ENCODE results near the gene PRSS56. TPM values are rescaled to one million over a fixed set of nuclear protein-coding genes. Genes with fewer than 3 reads are reported as not detected.

Gene PRSS56
- total RNA-seq, 1 donor from 2014 or later, result not detected

DNA sequence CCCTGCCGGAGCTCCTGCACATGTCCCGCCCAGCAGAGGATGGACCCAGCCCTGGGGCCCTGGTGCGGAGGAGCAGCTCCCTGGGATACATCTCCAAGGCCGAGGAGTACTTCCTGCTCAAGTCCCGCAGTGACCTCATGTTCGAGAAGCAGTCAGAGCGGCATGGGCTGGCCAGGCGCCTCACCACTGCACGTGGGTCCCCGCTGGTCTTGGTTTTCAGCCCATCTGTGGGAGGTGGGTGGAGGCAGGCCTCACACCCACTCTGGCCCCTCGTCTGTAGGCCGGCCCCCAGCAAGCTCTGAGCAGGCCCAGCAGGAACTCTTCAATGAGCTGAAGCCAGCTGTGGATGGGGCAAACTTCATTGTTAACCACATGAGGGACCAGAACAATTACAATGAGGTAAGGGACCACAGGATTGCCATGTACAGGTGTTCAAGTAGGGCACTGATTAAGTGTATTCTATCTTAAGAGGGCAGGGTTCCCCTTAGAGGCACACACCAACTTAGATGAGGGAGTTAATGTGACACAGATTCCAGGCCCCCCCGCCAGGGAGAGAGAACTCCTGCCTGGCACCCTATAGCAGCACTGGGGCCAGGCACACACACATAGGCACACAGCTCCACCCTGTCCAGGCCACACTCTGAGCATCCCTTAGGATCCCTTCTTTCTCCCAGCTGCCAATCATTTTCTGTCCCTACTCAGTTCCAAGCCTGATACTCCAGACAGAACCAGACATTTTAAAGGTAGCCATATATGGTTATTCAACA, 13.9 kb downstream of the PRSS56 start:
- H3K4me1 ChIP-seq, result no peaks in the 10 kb centered on the region
- no peak overlapping the region for H3K27ac ChIP-seq
- H3K4me3 ChIP-seq, result no peak overlapping the region
- TF ChIP-seq, protein P1, sequence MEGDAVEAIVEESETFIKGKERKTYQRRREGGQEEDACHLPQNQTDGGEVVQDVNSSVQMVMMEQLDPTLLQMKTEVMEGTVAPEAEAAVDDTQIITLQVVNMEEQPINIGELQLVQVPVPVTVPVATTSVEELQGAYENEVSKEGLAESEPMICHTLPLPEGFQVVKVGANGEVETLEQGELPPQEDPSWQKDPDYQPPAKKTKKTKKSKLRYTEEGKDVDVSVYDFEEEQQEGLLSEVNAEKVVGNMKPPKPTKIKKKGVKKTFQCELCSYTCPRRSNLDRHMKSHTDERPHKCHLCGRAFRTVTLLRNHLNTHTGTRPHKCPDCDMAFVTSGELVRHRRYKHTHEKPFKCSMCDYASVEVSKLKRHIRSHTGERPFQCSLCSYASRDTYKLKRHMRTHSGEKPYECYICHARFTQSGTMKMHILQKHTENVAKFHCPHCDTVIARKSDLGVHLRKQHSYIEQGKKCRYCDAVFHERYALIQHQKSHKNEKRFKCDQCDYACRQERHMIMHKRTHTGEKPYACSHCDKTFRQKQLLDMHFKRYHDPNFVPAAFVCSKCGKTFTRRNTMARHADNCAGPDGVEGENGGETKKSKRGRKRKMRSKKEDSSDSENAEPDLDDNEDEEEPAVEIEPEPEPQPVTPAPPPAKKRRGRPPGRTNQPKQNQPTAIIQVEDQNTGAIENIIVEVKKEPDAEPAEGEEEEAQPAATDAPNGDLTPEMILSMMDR (IDR thresholded peaks at IDR 0.05), result no peak
- no peak for DNase-seq (ENCODE audit: low spot score in 2 of 2)
- no peaks in the 10 kb centered on the region for H3K9me3 ChIP-seq
- H3K27me3 ChIP-seq, result no peaks in the 10 kb centered on the region
- intact Hi-C loops (cut with DNase I), result no loop called here
- H3K36me3 ChIP-seq, result no peaks in the 10 kb centered on the region

DNA sequence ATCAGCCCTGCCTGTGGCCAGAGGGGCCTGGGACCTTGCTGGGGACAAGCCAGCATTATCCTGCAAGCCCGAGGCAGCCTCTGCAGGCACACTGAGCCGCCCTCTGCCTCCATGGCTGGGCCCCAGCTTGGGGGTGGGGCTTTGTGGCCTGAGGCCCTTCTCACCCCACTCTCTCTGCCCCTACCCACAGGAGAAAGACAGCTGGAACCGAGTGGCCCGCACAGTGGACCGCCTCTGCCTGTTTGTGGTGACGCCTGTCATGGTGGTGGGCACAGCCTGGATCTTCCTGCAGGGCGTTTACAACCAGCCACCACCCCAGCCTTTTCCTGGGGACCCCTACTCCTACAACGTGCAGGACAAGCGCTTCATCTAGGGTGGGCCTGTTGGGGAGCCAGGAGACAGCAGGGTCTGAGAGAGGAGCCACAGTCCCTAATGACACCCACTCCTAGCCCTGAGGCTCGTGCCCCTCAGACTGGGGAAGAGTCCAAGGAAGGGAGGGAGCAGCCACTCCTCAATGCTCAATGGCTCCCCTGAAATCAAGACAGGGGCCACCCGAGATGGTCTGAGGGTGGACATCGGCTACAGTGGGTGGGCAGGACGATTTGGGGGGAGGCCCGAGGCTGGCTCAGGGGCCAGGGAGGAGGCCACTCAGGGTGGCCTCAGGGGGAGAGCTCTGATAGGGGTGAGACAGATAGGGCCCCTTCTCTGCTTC, 14.9 kb downstream of the PRSS56 start:
- no peaks in the 10 kb centered on the region for H3K4me1 ChIP-seq
- TF ChIP-seq, protein P1 (IDR thresholded peaks at IDR 0.05), result no peak
- no peak overlapping the region for H3K27ac ChIP-seq
- no peaks in the 10 kb centered on the region for H3K27me3 ChIP-seq
- no peaks in the 10 kb centered on the region for H3K9me3 ChIP-seq
- intact Hi-C loops (cut with DNase I), result no loop called here
- DNase-seq (ENCODE audit: low spot score in 2 of 2), result no peak
- no peak overlapping the region for H3K4me3 ChIP-seq
- no peaks in the 10 kb centered on the region for H3K36me3 ChIP-seq

DNA sequence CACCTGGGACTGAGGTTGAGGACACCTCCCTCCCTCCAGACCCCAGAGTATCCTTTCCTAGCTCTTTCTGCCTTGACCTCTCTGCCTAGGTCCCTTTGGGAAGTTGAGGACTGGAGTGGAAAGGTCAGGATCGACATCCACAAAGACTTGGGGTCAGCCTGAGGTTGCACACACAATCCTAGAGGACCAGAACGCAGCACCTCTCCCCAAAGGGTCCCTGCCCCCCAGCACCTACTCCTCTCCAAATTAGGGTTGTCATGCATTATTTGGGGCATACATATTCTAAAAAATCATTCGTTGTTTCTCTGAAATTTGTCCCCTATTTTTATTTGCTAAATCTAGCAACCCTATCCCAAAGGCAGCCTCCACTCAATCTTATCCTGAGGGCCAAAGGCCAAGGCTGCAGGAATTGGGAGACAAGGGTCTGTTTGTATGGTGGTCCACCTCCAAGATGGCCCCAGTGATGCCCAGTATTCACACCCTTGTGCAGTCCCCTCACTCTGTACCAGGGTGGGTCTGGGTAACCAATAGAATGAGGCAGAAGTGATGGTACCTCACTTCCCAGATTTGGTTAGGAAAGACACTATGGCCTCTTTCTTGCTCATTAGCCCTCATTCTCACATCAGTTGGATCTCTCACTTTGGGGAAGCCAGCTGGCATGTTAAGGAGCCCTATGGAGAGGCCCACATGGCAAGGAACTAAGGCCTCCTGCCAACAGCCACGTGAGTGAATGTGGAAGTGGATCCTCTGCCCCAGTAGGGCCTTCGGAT, 15.8 kb downstream of the PRSS56 start:
- no peak overlapping the region for H3K4me3 ChIP-seq
- no peaks in the 10 kb centered on the region for H3K9me3 ChIP-seq
- no peak overlapping the region for H3K27ac ChIP-seq
- TF ChIP-seq, protein P1 (IDR thresholded peaks at IDR 0.05), result no peak
- no peaks in the 10 kb centered on the region for H3K4me1 ChIP-seq
- no peaks in the 10 kb centered on the region for H3K27me3 ChIP-seq
- no peaks in the 10 kb centered on the region for H3K36me3 ChIP-seq
- no peak for DNase-seq (ENCODE audit: low spot score in 2 of 2)
- intact Hi-C loops (cut with DNase I), result no loop called here

DNA sequence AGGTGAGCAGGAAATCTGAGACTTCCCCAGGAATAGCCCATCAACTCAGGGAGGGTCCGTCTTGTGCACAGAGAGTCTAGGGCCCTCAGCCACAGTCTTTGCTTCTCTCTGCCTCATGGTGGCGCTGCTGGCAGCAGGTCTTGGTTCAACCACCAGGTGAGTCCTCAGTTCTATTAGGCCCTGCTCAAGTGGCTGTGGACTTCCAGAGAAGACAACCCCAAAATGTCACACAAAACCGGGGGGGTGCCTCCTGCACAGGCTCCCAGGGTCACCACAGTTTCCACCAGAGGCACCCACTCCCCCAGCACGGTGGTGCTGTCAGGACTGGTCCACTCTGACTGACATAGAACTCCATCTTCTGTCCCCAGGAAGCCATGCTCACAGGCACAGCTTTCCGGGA, 16.9 kb downstream of the PRSS56 start:
- Histone ChIP-seq H3K27me3 (no peaks in the 10 kb centered on the region), H3K4me1 (no peaks in the 10 kb centered on the region), H3K27ac (no peak overlapping the region), H3K4me3 (no peak overlapping the region), H3K36me3 (no peaks in the 10 kb centered on the region), H3K9me3 (no peaks in the 10 kb centered on the region)
- TF ChIP-seq, protein P1 (IDR thresholded peaks at IDR 0.05), result no peak
- DNase-seq (ENCODE audit: low spot score in 2 of 2), result peak in 1 of 2 donors; percentile 39
- intact Hi-C loops (cut with DNase I), result no loop called here

DNA sequence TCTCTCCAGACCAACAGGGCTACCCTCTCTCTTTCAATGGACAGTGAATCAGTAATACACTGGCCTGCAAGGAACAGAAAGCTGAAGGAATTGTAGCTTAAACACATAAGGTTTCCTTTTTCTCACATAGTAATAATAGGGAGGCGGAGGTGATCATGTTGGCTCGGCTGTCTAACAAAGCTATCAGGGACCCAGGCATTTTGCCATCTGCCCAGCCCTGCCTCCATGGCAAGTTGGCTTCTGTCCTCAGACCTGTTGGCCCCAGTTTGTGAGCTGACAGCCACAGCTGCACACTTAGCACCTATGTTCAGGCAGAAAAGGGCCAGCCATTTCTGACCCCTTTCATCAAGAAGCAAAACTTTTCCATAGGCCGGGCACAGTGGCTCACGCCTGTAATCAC, 17.3 kb downstream of the PRSS56 start:
- H3K36me3 ChIP-seq, result no peaks in the 10 kb centered on the region
- H3K4me3 ChIP-seq, result no peak overlapping the region
- H3K27ac ChIP-seq, result no peak overlapping the region
- intact Hi-C loops (cut with DNase I), result no loop called here
- TF ChIP-seq, protein P1 (IDR thresholded peaks at IDR 0.05), result no peak
- H3K27me3 ChIP-seq, result no peaks in the 10 kb centered on the region
- H3K4me1 ChIP-seq, result no peaks in the 10 kb centered on the region
- no peaks in the 10 kb centered on the region for H3K9me3 ChIP-seq
- peak in 1 of 2 donors; percentile 33 for DNase-seq (ENCODE audit: low spot score in 2 of 2)

Measured in ascending aorta (tissue), 2 donors.